ENCODE measurements around the gene ZNF423. TPM values are rescaled to one million over a fixed set of nuclear protein-coding genes. Genes with fewer than 3 reads are reported as not detected.

Gene ZNF423
- total and polyA plus RNA-seq, 2 experiments from 2014 or later, result 0.43 to 0.49 TPM

DNA sequence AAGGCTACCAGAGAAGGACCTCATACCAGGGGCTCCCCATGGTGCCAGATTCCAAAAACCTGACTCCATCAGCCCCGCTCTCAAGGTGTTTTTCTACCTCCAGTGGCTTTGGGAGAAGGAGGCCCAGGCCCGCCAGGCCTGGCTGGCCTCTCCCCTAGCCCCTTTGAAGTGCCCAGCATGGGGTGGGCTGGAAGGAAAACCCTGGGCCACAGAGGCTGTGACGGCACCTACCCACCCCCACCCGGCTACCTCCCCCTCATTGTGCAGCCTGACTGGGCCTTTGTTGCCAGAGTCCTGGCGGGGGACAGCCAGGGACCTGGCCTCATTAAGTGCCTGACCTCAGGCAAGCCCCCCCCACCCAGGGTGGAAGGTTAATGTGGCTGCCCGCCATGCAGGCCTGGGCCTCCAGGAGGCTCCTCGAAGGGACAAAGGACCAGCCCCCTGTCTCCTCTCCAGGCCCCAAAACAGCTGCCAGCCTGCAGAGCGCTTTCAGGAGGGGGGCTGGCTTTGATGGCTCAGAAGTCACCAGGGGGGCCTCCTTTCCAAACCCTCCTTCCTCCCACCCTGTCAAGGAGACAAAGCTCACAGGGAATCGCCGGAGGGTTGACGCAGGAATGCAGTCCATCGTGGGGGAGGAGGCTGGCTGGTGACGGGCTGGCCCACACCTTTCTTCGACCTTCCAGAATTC is 159.4 kb downstream of the ZNF423 start:
- in situ Hi-C loops (cut with MboI), result loop anchor here (10.0 kb wide), 1 partner anchor 58 kb away; no protein-coding TSS in a partner anchor
- DNase-seq, result no peak

DNA sequence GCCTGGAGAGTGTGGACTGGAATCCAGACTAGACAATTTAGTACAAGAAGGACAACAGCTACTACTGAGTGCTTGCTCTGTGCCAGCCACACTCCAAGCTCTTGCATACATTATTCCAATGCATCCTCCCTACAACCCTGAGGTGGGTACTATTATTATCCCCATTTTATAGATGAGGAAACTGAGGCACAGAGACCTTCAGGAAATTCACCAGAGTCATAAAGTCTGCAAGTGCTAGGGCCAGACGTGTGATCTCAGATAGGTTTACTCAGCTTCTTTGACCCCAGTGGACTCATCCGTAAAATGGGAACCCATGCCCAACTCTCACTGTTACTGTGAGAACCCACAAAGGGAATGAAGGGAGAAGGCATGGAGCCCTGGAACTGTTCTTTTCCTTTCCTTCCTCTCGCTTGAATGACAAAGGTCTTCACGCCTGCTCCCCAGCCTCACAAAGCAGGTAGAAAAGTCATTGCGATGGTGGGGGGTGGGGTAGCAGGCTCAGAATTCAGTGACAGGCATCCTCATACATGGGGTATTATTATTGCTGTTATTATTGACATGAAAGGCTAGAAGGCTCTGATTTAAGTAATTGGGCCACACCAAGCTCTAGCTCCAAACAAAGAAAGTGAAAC is 160.0 kb downstream of the ZNF423 start:
- H3K4me1 ChIP-seq (ENCODE audit: insufficient read depth), result no peaks in the 10 kb centered on the region
- no peak for DNase-seq

More for the DNA sequence above, 159.4 kb downstream of the ZNF423 start:
- Histone ChIP-seq H3K9me2 (ENCODE audit: insufficient read depth) (no peaks in the 10 kb centered on the region), H3K36me3 (ENCODE audit: low read depth) (no peaks in the 10 kb centered on the region), H3K4me1 (ENCODE audit: insufficient read depth) (no peaks in the 10 kb centered on the region), H3K79me2 (ENCODE audit: insufficient read depth) (no peaks in the 10 kb centered on the region), H3K4me3 (no peak overlapping the region), H3K9me3 (ENCODE audit: low read depth) (no peaks in the 10 kb centered on the region), H3K27ac (no peak overlapping the region), H3K9ac (no peak overlapping the region), H4K20me1 (ENCODE audit: insufficient read depth) (no peaks in the 10 kb centered on the region), H3K4me2 (ENCODE audit: unreplicated experiment) (no peak overlapping the region), H3K27me3 (replicated peaks; ENCODE audit: insufficient read depth) (peaks cover 19% of the 10 kb centered on the region), H3F3A (ENCODE audit: insufficient read depth) (no peaks in the 10 kb centered on the region), H2AFZ (no peak overlapping the region)
- 71 to 76% methylated on average over 11 to 14 of the region's 14 CpGs for WGBS, 2 experiments (ENCODE audit: low coverage in 1 of 2, low lambda C conversion rate in 2 of 2, missing lambda C conversion rate in 2 of 2)
- TF ChIP-seq EZH2 (IDR thresholded peaks at IDR 0.05; ENCODE audit: insufficient read depth, poor library complexity, severe bottlenecking) (no peak), EZH2phosphoT487 (IDR thresholded peaks at IDR 0.05; ENCODE audit: insufficient read depth, low read depth) (no peak)

DNA sequence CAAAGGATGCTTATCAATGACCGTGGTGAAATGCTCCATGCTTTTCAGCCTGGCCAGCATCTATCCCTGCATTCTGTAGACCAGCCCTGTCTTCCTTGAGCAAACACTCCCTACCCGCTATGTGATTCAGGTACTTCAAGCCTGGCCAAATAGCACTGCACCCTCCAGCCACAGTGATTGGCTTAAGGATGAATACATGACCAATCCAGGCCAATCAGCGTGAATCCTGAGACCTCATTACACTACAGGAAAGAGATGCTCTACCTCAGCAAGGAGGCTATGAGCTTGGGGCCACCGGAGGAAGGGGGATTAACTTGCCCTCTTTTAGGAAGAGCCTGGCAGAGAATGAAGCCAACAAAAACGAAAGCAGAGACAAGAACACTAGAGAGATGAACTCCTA is 162.5 kb downstream of the ZNF423 start:
- H3K9ac ChIP-seq, result no peak overlapping the region
- no peak overlapping the region for H3K4me3 ChIP-seq
- H3K27ac ChIP-seq, result no peak overlapping the region
- no peak for DNase-seq
- H3K4me1 ChIP-seq (ENCODE audit: insufficient read depth), result no peaks in the 10 kb centered on the region
- H3K9me2 ChIP-seq (ENCODE audit: insufficient read depth), result no peaks in the 10 kb centered on the region
- peaks cover 8% of the 10 kb centered on the region for H3K27me3 ChIP-seq (replicated peaks; ENCODE audit: insufficient read depth)
- no peaks in the 10 kb centered on the region for H3K9me3 ChIP-seq (ENCODE audit: low read depth)
- no peaks in the 10 kb centered on the region for H3K36me3 ChIP-seq (ENCODE audit: low read depth)
- H3F3A ChIP-seq (ENCODE audit: insufficient read depth), result no peaks in the 10 kb centered on the region
- H2AFZ ChIP-seq, result no peak overlapping the region
- TF ChIP-seq EZH2 (IDR thresholded peaks at IDR 0.05; ENCODE audit: insufficient read depth, poor library complexity, severe bottlenecking) (no peak), EZH2phosphoT487 (IDR thresholded peaks at IDR 0.05; ENCODE audit: insufficient read depth, low read depth) (no peak)
- H4K20me1 ChIP-seq (ENCODE audit: insufficient read depth), result no peaks in the 10 kb centered on the region
- WGBS, 2 experiments (ENCODE audit: low coverage in 1 of 2, low lambda C conversion rate in 2 of 2, missing lambda C conversion rate in 2 of 2), result 55 to 60% methylated on average over 5 of the region's 5 CpGs
- H3K4me2 ChIP-seq (ENCODE audit: unreplicated experiment), result no peak overlapping the region
- H3K79me2 ChIP-seq (ENCODE audit: insufficient read depth), result no peaks in the 10 kb centered on the region
- in situ Hi-C loops (cut with MboI), result loop anchor here (10.0 kb wide), 1 partner anchor 61 kb away; no protein-coding TSS in a partner anchor

More for the DNA sequence above, 160.0 kb downstream of the ZNF423 start:
- H3K9me2 ChIP-seq (ENCODE audit: insufficient read depth), result no peaks in the 10 kb centered on the region
- no peak overlapping the region for H3K4me2 ChIP-seq (ENCODE audit: unreplicated experiment)
- no peak overlapping the region for H3K27ac ChIP-seq
- H3K36me3 ChIP-seq (ENCODE audit: low read depth), result no peaks in the 10 kb centered on the region
- H2AFZ ChIP-seq, result no peak overlapping the region
- H3K9me3 ChIP-seq (ENCODE audit: low read depth), result no peaks in the 10 kb centered on the region
- no peaks in the 10 kb centered on the region for H3F3A ChIP-seq (ENCODE audit: insufficient read depth)
- H3K79me2 ChIP-seq (ENCODE audit: insufficient read depth), result no peaks in the 10 kb centered on the region
- no peaks in the 10 kb centered on the region for H4K20me1 ChIP-seq (ENCODE audit: insufficient read depth)
- no peak overlapping the region for H3K9ac ChIP-seq
- in situ Hi-C loops (cut with MboI), result loop anchor here (10.0 kb wide), 1 partner anchor 59 kb away; no protein-coding TSS in a partner anchor
- no peak for TF ChIP-seq EZH2 (IDR thresholded peaks at IDR 0.05; ENCODE audit: insufficient read depth, poor library complexity, severe bottlenecking)
- TF ChIP-seq EZH2phosphoT487 (IDR thresholded peaks at IDR 0.05; ENCODE audit: insufficient read depth, low read depth), result no peak
- no peak overlapping the region for H3K4me3 ChIP-seq
- 76 to 77% methylated on average over 5 of the region's 5 CpGs for WGBS, 2 experiments (ENCODE audit: low coverage in 1 of 2, low lambda C conversion rate in 2 of 2, missing lambda C conversion rate in 2 of 2)
- peaks cover 15% of the 10 kb centered on the region for H3K27me3 ChIP-seq (replicated peaks; ENCODE audit: insufficient read depth)

GRCh38 chr16:49690778-49691177 is 165.1 kb downstream of the ZNF423 start:
- no peak overlapping the region for H3K9ac ChIP-seq
- H3K9me2 ChIP-seq (ENCODE audit: insufficient read depth), result no peaks in the 10 kb centered on the region
- H3K4me2 ChIP-seq (ENCODE audit: unreplicated experiment), result no peak overlapping the region
- no peaks in the 10 kb centered on the region for H3K4me1 ChIP-seq (ENCODE audit: insufficient read depth)
- no peak overlapping the region for H2AFZ ChIP-seq
- peaks cover 8% of the 10 kb centered on the region for H3K27me3 ChIP-seq (replicated peaks; ENCODE audit: insufficient read depth)
- WGBS, 2 experiments (ENCODE audit: low coverage in 1 of 2, low lambda C conversion rate in 2 of 2, missing lambda C conversion rate in 2 of 2), result 70% methylated on average over 11 to 13 of the region's 13 CpGs
- H3K9me3 ChIP-seq (ENCODE audit: low read depth), result no peaks in the 10 kb centered on the region
- H3K4me3 ChIP-seq, result no peak overlapping the region
- in situ Hi-C loops (cut with MboI), result loop anchor here (10.0 kb wide), 1 partner anchor 64 kb away; no protein-coding TSS in a partner anchor
- no peaks in the 10 kb centered on the region for H3K79me2 ChIP-seq (ENCODE audit: insufficient read depth)
- TF ChIP-seq EZH2phosphoT487 (IDR thresholded peaks at IDR 0.05; ENCODE audit: insufficient read depth, low read depth) (no peak), EZH2 (IDR thresholded peaks at IDR 0.05; ENCODE audit: insufficient read depth, poor library complexity, severe bottlenecking) (no peak)
- no peaks in the 10 kb centered on the region for H4K20me1 ChIP-seq (ENCODE audit: insufficient read depth)
- no peak overlapping the region for H3K27ac ChIP-seq
- no peaks in the 10 kb centered on the region for H3K36me3 ChIP-seq (ENCODE audit: low read depth)
- DNase-seq, result no peak
- no peaks in the 10 kb centered on the region for H3F3A ChIP-seq (ENCODE audit: insufficient read depth)

All from GM23248 (cell line).